HFF-Myc (cell line): ENCODE data around the gene TMEM184A.

Experiments used
- DNase-seq: peaks from one replicate; pipeline ENCODE4 v3.0.0-alpha.2; 2011; ENCODE audit warnings: low read depth; ENCODE audit errors: extremely low read depth
- H3K4me3 ChIP-seq: replicated peaks from 2 replicates; pipeline ENCODE4 v1.5.1; 2011; ENCODE audit warnings: low read depth, mild to moderate bottlenecking, control low read depth, low read length
- CTCF ChIP-seq: IDR thresholded peaks from 2 replicates; pipeline ENCODE4 v1.5.1; 2012; ENCODE audit warnings: mild to moderate bottlenecking, low read depth, low read length, control low read depth; ENCODE audit errors: missing control alignments

The TMEM184A gene

GRCh38 chr7:1550846-1551155 lies 5.2 kb downstream of the TMEM184A start:
- no peak for TF ChIP-seq CTCF
- H3K4me3 ChIP-seq, result no peak overlapping the region
- no peak for DNase-seq

- no peak for DNase-seq
- TF ChIP-seq CTCF, result no peak
Measured at GRCh38 chr7:1550005-1550845, 5.8 kb downstream of the TMEM184A start.

GRCh38 chr7:1549357-1550004 lies 6.5 kb downstream of the TMEM184A start:
- TF ChIP-seq CTCF, result no peak
- H3K4me3 ChIP-seq, result no peak overlapping the region
- DNase-seq, result no peak

More at GRCh38 chr7:1550005-1550845, 5.8 kb downstream of the TMEM184A start:
- H3K4me3 ChIP-seq, result no peak overlapping the region

GRCh38 chr7:1548944-1549343 lies 7.1 kb downstream of the TMEM184A start:
- no peak overlapping the region for H3K4me3 ChIP-seq
- no peak for DNase-seq
- no peak for TF ChIP-seq CTCF

- DNase-seq, result no peak
- no peak overlapping the region for H3K4me3 ChIP-seq
- TF ChIP-seq CTCF, result no peak
Measured at GRCh38 chr7:1548438-1548831, 7.6 kb downstream of the TMEM184A start.

- TF ChIP-seq CTCF, result no peak
- no peak for DNase-seq
- H3K4me3 ChIP-seq, result no peak overlapping the region
Measured at GRCh38 chr7:1547777-1548437, 8.1 kb downstream of the TMEM184A start.
